Renal cortex interstitium (tissue), 11 donors: ENCODE measurements around the gene ITGB3. TPM values are rescaled to one million over a fixed set of nuclear protein-coding genes. Genes with fewer than 3 reads are reported as not detected.

Experiments used
- DNase-seq, 11 donors: peaks; one replicate each; pipeline ENCODE4 v3.0.0-alpha.2; 2013; ENCODE audit warnings: low read depth in 9 of 11, low spot score in 4 of 11; ENCODE audit errors: extremely low read depth in 1 of 11
- polyA plus RNA-seq, 3 donors: library from polyadenylated mRNA; unstranded; fragments of 120-200 nt; gene quantifications; one replicate each; pipeline ENCODE4 v1.2.1, GENCODE V29; 2013; ENCODE audit not compliant: insufficient read length in 3 of 3

The ITGB3 gene
- polyA plus RNA-seq, 3 donors = 17.0 to 19.4 (median 18.6) TPM

GRCh38 chr17:47315451-47316266 is 62.0 kb downstream of the ITGB3 start:
- DNase-seq = peak in 9 of 11 donors; percentile 42 to 58 (median 48)

- DNase-seq = no peak
These were observed 62.7 kb downstream of the ITGB3 start for GRCh38 chr17:47316311-47316710.

- DNase-seq = no peak
These were observed 63.5 kb downstream of the ITGB3 start for GRCh38 chr17:47317119-47317518.

- no peak for DNase-seq
These were observed 64.7 kb downstream of the ITGB3 start for GRCh38 chr17:47318197-47318918.

- no peak for DNase-seq
These were observed 67.4 kb downstream of the ITGB3 start for GRCh38 chr17:47320879-47321502.

GRCh38 chr17:47323382-47324223 is 70.0 kb downstream of the ITGB3 start, which contains the start of gene EFCAB13:
Gene EFCAB13, plus strand, starts transcription at chr17:47323955. Its CDS starts 4,399 bp downstream, at chr17:47328354.
- peak; percentile 67 to 89 (median 81) for DNase-seq

GRCh38 chr17:47324224-47325020 is 70.8 kb downstream of the ITGB3 start:
- peak in 10 of 11 donors; percentile 22 to 60 (median 47) for DNase-seq

- DNase-seq = no peak
These were observed 71.5 kb downstream of the ITGB3 start for GRCh38 chr17:47325176-47325575.

- DNase-seq = no peak
These were observed 76.9 kb downstream of the ITGB3 start for GRCh38 chr17:47330548-47330947.

GRCh38 chr17:47332287-47332686 is 78.7 kb downstream of the ITGB3 start:
- no peak for DNase-seq

GRCh38 chr17:47335101-47335936 is 81.7 kb downstream of the ITGB3 start:
- no peak for DNase-seq

- DNase-seq = no peak
These were observed 84.4 kb downstream of the ITGB3 start for GRCh38 chr17:47338026-47338425.

- no peak for DNase-seq
These were observed 99.2 kb downstream of the ITGB3 start for GRCh38 chr17:47352848-47353247.

- no peak for DNase-seq
These were observed 105.0 kb downstream of the ITGB3 start for GRCh38 chr17:47358652-47359051.
